Sigmoid colon (tissue), 4 donors: ENCODE measurements around the gene ZBTB14.

Experiments used
- CTCF ChIP-seq, 4 experiments: fragments of 450-650 bp in 3 of 4; fragments of 200-600 bp in 1 of 4; IDR thresholded peaks; one replicate each; pipeline ENCODE4 v1.5.1; 2016 to 2019; ENCODE audit warnings: antibody characterized with exemption in 4 of 4, mild to moderate bottlenecking in 3 of 4, moderate library complexity in 2 of 4
- POLR2A ChIP-seq, 2 donors: fragments of 450-650 bp; IDR thresholded peaks; one replicate each; pipeline ENCODE4 v1.6.1; 2016; ENCODE audit warnings: antibody characterized with exemption in 2 of 2, mild to moderate bottlenecking in 2 of 2, moderate library complexity in 2 of 2
- POLR2AphosphoS5 ChIP-seq, 4 donors: sonication (generic); formaldehyde crosslinking; IDR thresholded peaks; one replicate each; pipeline ENCODE4 v1.6.1; 2017; ENCODE audit warnings: antibody characterized with exemption in 4 of 4

GRCh38 chr18:5276947-5277346, 18.6 kb downstream of the ZBTB14 start:
- TF ChIP-seq CTCF (IDR thresholded peaks at IDR 0.05): no peak
- no peak for TF ChIP-seq POLR2AphosphoS5 (IDR thresholded peaks at IDR 0.05)
- TF ChIP-seq POLR2A (IDR thresholded peaks at IDR 0.05): no peak
